GM12891 (cell line): Measurements from ENCODE around the gene AHNAK2.

Experiments
- POLR2A ChIP-seq: IDR thresholded peaks from 2 replicates; pipeline ENCODE4 v1.6.1; 2011; ENCODE audit warnings: low read depth, low read length, control low read depth
- POLR2AphosphoS5 ChIP-seq: IDR thresholded peaks from 2 replicates; pipeline ENCODE4 v1.6.1; 2011; ENCODE audit warnings: low read depth, low read length, control low read depth
- SPI1 ChIP-seq: IDR thresholded peaks from 2 replicates; pipeline ENCODE4 v1.6.1; 2011; ENCODE audit warnings: low read depth, low read length, control low read depth

DNA sequence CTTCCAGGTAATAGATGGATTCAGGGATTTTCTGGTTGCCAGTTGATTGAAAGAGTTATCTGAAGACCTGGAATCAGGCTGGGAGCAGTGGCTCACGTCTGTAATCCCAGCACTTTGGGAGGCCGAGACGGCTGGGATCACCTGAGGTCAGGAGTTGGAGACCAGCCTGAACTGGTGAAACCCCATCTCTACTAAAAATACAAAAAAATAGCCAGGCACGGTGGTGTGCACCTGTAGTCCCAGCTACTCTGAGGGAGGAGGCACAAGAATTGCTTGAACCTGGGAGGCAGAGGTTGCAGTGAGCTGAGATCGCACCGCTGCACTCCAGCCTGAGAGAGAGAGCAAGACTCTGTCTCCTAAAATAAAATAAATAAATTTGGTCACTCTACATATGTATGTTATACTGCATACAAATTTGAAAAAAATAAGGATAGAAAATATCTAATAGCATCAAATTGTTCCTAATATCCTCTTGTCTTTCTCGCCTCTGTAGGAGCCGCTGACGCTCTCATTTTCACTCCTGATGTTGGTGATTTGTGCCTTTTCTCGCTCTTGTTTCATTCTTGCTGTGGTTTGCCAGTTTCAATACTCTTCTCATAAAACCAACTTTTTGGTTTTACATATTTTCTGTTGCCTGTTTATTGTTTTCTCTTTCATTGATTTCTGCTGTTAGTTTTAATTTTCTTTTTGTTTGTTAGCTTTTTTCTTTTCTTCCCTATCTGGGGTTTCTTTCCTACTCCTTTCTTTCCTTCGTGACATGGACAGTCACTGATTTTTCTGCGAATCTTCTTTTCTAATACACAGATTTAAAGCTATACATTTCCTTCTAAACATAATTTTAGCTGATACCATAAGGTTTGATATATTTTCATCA, 77.3 kb downstream of the AHNAK2 start:
- TF ChIP-seq SPI1 (no peak), POLR2A (no peak), POLR2AphosphoS5 (no peak)
